Right lobe of liver (tissue), 6 donors: ENCODE measurements around the gene AAR2. TPM values are rescaled to one million over a fixed set of nuclear protein-coding genes. Genes with fewer than 3 reads are reported as not detected.

Source experiments
- ATAC-seq, 4 donors: fragments of 200-7000 bp; cut with Tn5 transposase; one replicate each; pipeline ENCODE4 v1.9.1; 2020; ENCODE audit warnings: mild to moderate bottlenecking in 4 of 4, moderate library complexity in 4 of 4
- DNase-seq, 3 donors: peaks; one replicate each; pipeline ENCODE4 v3.0.0-alpha.2; 2020
- H3K27ac ChIP-seq, 3 donors: fragments of 200-600 bp; one replicate each; pipeline ENCODE4 v1.8.0; 2022
- H3K27me3 ChIP-seq, 2 donors: fragments of 200-600 bp; one replicate each; pipeline ENCODE4 v1.8.0; 2022
- H3K36me3 ChIP-seq, 4 donors: fragments of 200-600 bp; sonication (generic) in 1 of 4; one replicate each; pipeline versions ENCODE4 v1.5.1 to v1.8.0; 2017 to 2022; ENCODE audit warnings: control low read depth in 1 of 4
- H3K4me1 ChIP-seq, 4 donors: fragments of 200-600 bp; sonication (generic) in 1 of 4; one replicate each; pipeline versions ENCODE4 v1.5.1 to v1.8.0; 2017 to 2022; ENCODE audit warnings: control low read depth in 1 of 4
- H3K4me3 ChIP-seq, 3 donors: fragments of 200-600 bp; one replicate each; pipeline ENCODE4 v1.8.0; 2022
- H3K9me3 ChIP-seq, 4 donors: fragments of 200-600 bp; sonication (generic) in 1 of 4; one replicate each; pipeline versions ENCODE4 v1.5.1 to v1.8.0; 2017 to 2022; ENCODE audit warnings: control low read depth in 1 of 4
- CTCF ChIP-seq, 4 donors: fragments of 200-600 bp in 3 of 4; fragments of 450-650 bp in 1 of 4; IDR thresholded peaks; one replicate each; pipeline versions ENCODE4 v1.5.1 to v1.8.0; 2016 to 2022; ENCODE audit warnings: antibody characterized with exemption in 4 of 4, mild to moderate bottlenecking in 2 of 4
- POLR2A ChIP-seq: fragments of 450-650 bp; IDR thresholded peaks from one replicate; pipeline ENCODE4 v1.6.1; 2017; ENCODE audit warnings: antibody characterized with exemption, mild to moderate bottlenecking
- whole genome bisulfite sequencing: methylation state at CpG from one replicate; pipeline ENCODE4 v1.1.6; 2018; ENCODE audit warnings: low coverage, low lambda C conversion rate; ENCODE audit not compliant: insufficient coverage; ENCODE audit errors: missing lambda C conversion rate; 5-methylcytosine and 5-hydroxymethylcytosine counted together
- intact Hi-C, 2 donors: fragments of 100-400 bp; cut with DNase I; formaldehyde crosslinking; loops; one replicate each; pipeline versions ENCODE4 v1.11.2 to v1.14.1; 2022
- total RNA-seq, 6 experiments: library from RNA; depleted of rRNA in 2 of 6; stranded (reverse); fragments of >200 nt in 2 of 6; fragmentation: NEBNext Ultra II Directional in 3 of 6; extraction: Animal tissue kit (Norgen Biotek cat#: 25700) in 3 of 6; gene quantifications; one replicate each; pipeline versions ENCODE4 v1.1.0 to v1.2.4, GENCODE V29; 2016 to 2023
- donor health status: DM: no; HTN: yes; CAD: no.
- donor health status: DM: no; HTN: no; CAD: no.
- donor health status: DM: no; HTN: no; CAD: no.
- donor health status: DM: no; HTN: yes; CAD: no.
- donor health status: DM: no; HTN: yes; CAD: no.

The AAR2 gene
- total RNA-seq, 6 experiments from 2014 or later: 11.8 to 16.7 (median 13.5) TPM

GRCh38 chr20:36215778-36216177 lies 20.5 kb upstream of the AAR2 start:
- Histone ChIP-seq H3K4me3 (no peak overlapping the region), H3K4me1 (no peaks in the 10 kb centered on the region), H3K36me3 (peaks cover 0 to 2% (median 0%) of the 10 kb centered on the region in 4 donors), H3K27ac (no peak overlapping the region), H3K27me3 (no peaks in the 10 kb centered on the region), H3K9me3 (no peaks in the 10 kb centered on the region)
- DNase-seq (no peak), ATAC-seq (no peak)
- whole genome bisulfite sequencing: 82% methylated on average over 4 of the region's 4 CpGs
- TF ChIP-seq POLR2A (no peak), CTCF (IDR thresholded peaks at IDR 0.05) (no peak)
- intact Hi-C loops: no loop called here

DNA sequence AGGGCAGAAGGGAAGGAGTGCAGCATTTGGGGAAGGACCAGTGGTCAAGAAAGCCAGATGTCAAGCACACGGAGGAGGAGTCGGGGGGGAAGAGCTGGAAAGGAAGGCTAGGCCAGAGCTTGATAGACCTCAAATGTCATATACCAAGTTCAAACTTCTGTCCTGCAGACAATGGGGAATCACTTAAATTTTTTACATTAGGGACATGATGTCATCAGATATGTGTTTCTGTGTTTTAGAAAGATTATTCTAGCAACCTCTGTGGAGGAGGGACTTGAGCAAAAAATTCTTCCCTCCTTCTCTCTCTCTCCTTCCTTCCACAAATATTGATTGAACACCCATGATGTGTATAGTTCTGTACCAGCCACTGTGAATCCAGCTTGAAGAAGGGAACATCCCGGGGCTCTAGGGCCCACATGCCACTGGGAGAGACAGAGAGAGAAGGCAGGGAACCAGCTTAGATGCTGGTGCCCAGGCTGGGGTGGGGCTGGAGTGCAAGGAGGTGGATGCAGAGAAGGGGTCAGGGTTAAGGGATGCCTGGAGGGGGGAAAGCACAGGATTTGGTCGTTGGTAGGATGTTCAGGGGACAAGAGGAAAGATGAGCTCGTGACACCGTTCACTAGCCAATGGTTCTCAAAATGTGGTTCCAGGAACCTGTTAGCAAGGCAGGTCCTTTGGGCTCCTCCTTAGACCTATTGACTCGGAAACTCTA lies 19.8 kb upstream of the AAR2 start:
- Histone ChIP-seq H3K4me1 (no peaks in the 10 kb centered on the region), H3K9me3 (no peaks in the 10 kb centered on the region), H3K27ac (no peak overlapping the region), H3K4me3 (no peak overlapping the region), H3K36me3 (peaks cover 0 to 2% (median 0%) of the 10 kb centered on the region in 4 donors), H3K27me3 (no peaks in the 10 kb centered on the region)
- no peak for TF ChIP-seq CTCF (IDR thresholded peaks at IDR 0.05)
- TF ChIP-seq POLR2A: no peak
- DNase-seq (no peak), ATAC-seq (no peak)
- intact Hi-C loops: no loop called here
- WGBS: 63% methylated on average over 6 of the region's 7 CpGs

GRCh38 chr20:36217226-36217625 lies 19.1 kb upstream of the AAR2 start:
- no peak for TF ChIP-seq CTCF (IDR thresholded peaks at IDR 0.05)
- no peak for TF ChIP-seq POLR2A
- 58% methylated on average over 4 of the region's 4 CpGs for WGBS
- ATAC-seq (no peak), DNase-seq (no peak)
- Histone ChIP-seq H3K27ac (no peak overlapping the region), H3K4me3 (no peak overlapping the region), H3K36me3 (peaks cover 0 to 2% (median 0%) of the 10 kb centered on the region in 4 donors), H3K27me3 (no peaks in the 10 kb centered on the region), H3K9me3 (no peaks in the 10 kb centered on the region), H3K4me1 (no peaks in the 10 kb centered on the region)
- intact Hi-C loops: no loop called here

- Histone ChIP-seq H3K27ac (no peak overlapping the region), H3K36me3 (peaks cover 0 to 2% (median 0%) of the 10 kb centered on the region in 4 donors), H3K9me3 (no peaks in the 10 kb centered on the region), H3K4me3 (no peak overlapping the region), H3K4me1 (no peaks in the 10 kb centered on the region), H3K27me3 (no peaks in the 10 kb centered on the region)
- 71% methylated on average over 12 of the region's 16 CpGs for WGBS
- TF ChIP-seq CTCF (IDR thresholded peaks at IDR 0.05): no peak
- ATAC-seq (no peak), DNase-seq (no peak)
- intact Hi-C loops: no loop called here
Observed at GRCh38 chr20:36218380-36219064, 17.8 kb upstream of the AAR2 start.
